Gastroesophageal sphincter (tissue), 3 donors: ENCODE measurements around the gene TAF1C.

ENCODE experiments used
- POLR2A ChIP-seq, 2 donors: fragments of 450-650 bp; IDR thresholded peaks; one replicate each; pipeline ENCODE4 v1.6.1; 2017; ENCODE audit warnings: antibody characterized with exemption in 2 of 2, mild to moderate bottlenecking in 2 of 2, moderate library complexity in 1 of 2
- POLR2AphosphoS5 ChIP-seq: sonication (generic); formaldehyde crosslinking; IDR thresholded peaks from one replicate; pipeline ENCODE4 v1.6.1; 2017; ENCODE audit warnings: antibody characterized with exemption
- TF ChIP-seq, protein P1 (sequence below), 4 experiments: fragments of 200-600 bp in 2 of 4; fragments of 450-650 bp in 2 of 4; sonication (generic) in 1 of 4; IDR thresholded peaks; one replicate each; pipeline ENCODE4 v1.5.1; 2017 to 2019; ENCODE audit warnings: antibody characterized with exemption in 4 of 4, mild to moderate bottlenecking in 2 of 4, moderate library complexity in 2 of 4

- TF ChIP-seq, protein P1, sequence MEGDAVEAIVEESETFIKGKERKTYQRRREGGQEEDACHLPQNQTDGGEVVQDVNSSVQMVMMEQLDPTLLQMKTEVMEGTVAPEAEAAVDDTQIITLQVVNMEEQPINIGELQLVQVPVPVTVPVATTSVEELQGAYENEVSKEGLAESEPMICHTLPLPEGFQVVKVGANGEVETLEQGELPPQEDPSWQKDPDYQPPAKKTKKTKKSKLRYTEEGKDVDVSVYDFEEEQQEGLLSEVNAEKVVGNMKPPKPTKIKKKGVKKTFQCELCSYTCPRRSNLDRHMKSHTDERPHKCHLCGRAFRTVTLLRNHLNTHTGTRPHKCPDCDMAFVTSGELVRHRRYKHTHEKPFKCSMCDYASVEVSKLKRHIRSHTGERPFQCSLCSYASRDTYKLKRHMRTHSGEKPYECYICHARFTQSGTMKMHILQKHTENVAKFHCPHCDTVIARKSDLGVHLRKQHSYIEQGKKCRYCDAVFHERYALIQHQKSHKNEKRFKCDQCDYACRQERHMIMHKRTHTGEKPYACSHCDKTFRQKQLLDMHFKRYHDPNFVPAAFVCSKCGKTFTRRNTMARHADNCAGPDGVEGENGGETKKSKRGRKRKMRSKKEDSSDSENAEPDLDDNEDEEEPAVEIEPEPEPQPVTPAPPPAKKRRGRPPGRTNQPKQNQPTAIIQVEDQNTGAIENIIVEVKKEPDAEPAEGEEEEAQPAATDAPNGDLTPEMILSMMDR (IDR thresholded peaks at IDR 0.05): no peak
- no peak for TF ChIP-seq POLR2A (IDR thresholded peaks at IDR 0.05)
- TF ChIP-seq POLR2AphosphoS5: no peak
These were observed 46.9 kb upstream of the TAF1C start for GRCh38 chr16:84233748-84234147.
